Transverse colon (tissue), 4 donors: ENCODE measurements around the gene IRF9.

Experiments
- POLR2A ChIP-seq: fragments of 450-650 bp; IDR thresholded peaks from one replicate; pipeline ENCODE4 v1.6.1; 2016; ENCODE audit warnings: antibody characterized with exemption, mild to moderate bottlenecking, moderate library complexity
- POLR2AphosphoS5 ChIP-seq, 3 donors: sonication (generic); formaldehyde crosslinking; IDR thresholded peaks; one replicate each; pipeline ENCODE4 v1.6.1; 2016; ENCODE audit warnings: antibody characterized with exemption in 3 of 3
- TF ChIP-seq, protein P1 (sequence below), 5 experiments: fragments of 200-600 bp in 3 of 5; fragments of 450-650 bp in 2 of 5; sonication (generic) in 3 of 5; IDR thresholded peaks; 1 replicate in 2 of 5; 2 replicates in 3 of 5; pipeline ENCODE4 v1.5.1; 2016 to 2017; ENCODE audit warnings: antibody characterized with exemption in 5 of 5, inconsistent platforms in 3 of 5, mild to moderate bottlenecking in 2 of 5, moderate library complexity in 1 of 5

DNA sequence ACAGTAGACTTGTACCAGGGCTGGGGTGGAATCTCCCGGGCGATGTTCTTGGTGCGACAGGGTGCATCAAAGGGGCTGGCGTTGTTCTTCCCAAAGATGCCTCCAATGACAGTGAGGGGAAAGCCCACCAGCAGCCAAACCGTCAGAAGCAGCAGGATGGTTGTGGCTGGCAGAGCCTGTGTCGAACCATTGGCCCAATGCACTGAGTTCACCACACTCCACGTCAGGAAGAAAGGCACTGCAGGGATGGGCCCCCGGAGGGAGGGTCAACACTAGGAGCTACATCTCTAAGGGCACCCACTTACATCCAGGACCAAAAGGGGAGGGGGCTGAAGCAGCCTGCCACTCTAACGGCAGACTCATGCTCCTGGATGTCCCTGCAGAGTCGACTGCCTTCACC, 29.4 kb downstream of the IRF9 start:
- TF ChIP-seq POLR2AphosphoS5 (IDR thresholded peaks at IDR 0.05) (no peak), POLR2A (no peak)
- TF ChIP-seq, protein P1, sequence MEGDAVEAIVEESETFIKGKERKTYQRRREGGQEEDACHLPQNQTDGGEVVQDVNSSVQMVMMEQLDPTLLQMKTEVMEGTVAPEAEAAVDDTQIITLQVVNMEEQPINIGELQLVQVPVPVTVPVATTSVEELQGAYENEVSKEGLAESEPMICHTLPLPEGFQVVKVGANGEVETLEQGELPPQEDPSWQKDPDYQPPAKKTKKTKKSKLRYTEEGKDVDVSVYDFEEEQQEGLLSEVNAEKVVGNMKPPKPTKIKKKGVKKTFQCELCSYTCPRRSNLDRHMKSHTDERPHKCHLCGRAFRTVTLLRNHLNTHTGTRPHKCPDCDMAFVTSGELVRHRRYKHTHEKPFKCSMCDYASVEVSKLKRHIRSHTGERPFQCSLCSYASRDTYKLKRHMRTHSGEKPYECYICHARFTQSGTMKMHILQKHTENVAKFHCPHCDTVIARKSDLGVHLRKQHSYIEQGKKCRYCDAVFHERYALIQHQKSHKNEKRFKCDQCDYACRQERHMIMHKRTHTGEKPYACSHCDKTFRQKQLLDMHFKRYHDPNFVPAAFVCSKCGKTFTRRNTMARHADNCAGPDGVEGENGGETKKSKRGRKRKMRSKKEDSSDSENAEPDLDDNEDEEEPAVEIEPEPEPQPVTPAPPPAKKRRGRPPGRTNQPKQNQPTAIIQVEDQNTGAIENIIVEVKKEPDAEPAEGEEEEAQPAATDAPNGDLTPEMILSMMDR (IDR thresholded peaks at IDR 0.05) = no peak
